GM21381 (cell line): Measurements from ENCODE around the gene PDCD10.

ENCODE experiments used
- ATAC-seq: cut with Tn5 transposase; IDR thresholded peaks from one replicate; pipeline ENCODE4 v1.9.1; 2021; ENCODE audit warnings: mild to moderate bottlenecking, moderate library complexity; ENCODE audit not compliant: unreplicated experiment

The PDCD10 gene

GRCh38 chr3:167734498-167735232, at the start of gene PDCD10:
TSS of gene PDCD10 (minus strand) at chr3:167734892. CDS start at chr3:167720157, 14,735 bp downstream.
- peak; percentile 88 for ATAC-seq

GRCh38 chr3:167783781-167784180, 49.1 kb upstream of the PDCD10 start:
- ATAC-seq: no peak

- no peak for ATAC-seq
These were observed 45.7 kb upstream of the PDCD10 start for GRCh38 chr3:167780214-167780883.

GRCh38 chr3:167777356-167777755, 42.7 kb upstream of the PDCD10 start:
- no peak for ATAC-seq

GRCh38 chr3:167776066-167776685, 41.5 kb upstream of the PDCD10 start:
- no peak for ATAC-seq

- ATAC-seq: peak; percentile 85
These were observed 38.9 kb upstream of the PDCD10 start for GRCh38 chr3:167773584-167773983.

- ATAC-seq: peak; percentile 38
These were observed 38.3 kb upstream of the PDCD10 start for GRCh38 chr3:167772992-167773391.

- no peak for ATAC-seq
These were observed 27.6 kb upstream of the PDCD10 start for GRCh38 chr3:167762296-167762695.

GRCh38 chr3:167761302-167761701, 26.6 kb upstream of the PDCD10 start:
- no peak for ATAC-seq

- no peak for ATAC-seq
These were observed 19.4 kb upstream of the PDCD10 start for GRCh38 chr3:167754049-167754448.

GRCh38 chr3:167750272-167750971, 15.7 kb upstream of the PDCD10 start:
- peak; percentile 99 for ATAC-seq

GRCh38 chr3:167749728-167750127, 15.0 kb upstream of the PDCD10 start:
- no peak for ATAC-seq

- ATAC-seq: no peak
These were observed 14.5 kb upstream of the PDCD10 start for GRCh38 chr3:167749209-167749608.

GRCh38 chr3:167743799-167744198, 9.1 kb upstream of the PDCD10 start:
- no peak for ATAC-seq

GRCh38 chr3:167742338-167742737, 7.6 kb upstream of the PDCD10 start:
- no peak for ATAC-seq

GRCh38 chr3:167740961-167741587, 6.4 kb upstream of the PDCD10 start:
- peak; percentile 94 for ATAC-seq

- no peak for ATAC-seq
These were observed 4.6 kb upstream of the PDCD10 start for GRCh38 chr3:167739190-167739810.

GRCh38 chr3:167738037-167738436, 3.3 kb upstream of the PDCD10 start:
- ATAC-seq: no peak

- ATAC-seq: no peak
These were observed 2.3 kb upstream of the PDCD10 start for GRCh38 chr3:167736997-167737396.

- ATAC-seq: no peak
These were observed 1.6 kb upstream of the PDCD10 start for GRCh38 chr3:167736264-167736787.
